Measurements from ENCODE around the gene CRIP2.

- TF ChIP-seq POLR2A (IDR thresholded peaks at IDR 0.05) (no peak), POLR2AphosphoS5 (IDR thresholded peaks at IDR 0.05) (no peak), CTCF (IDR thresholded peaks at IDR 0.05) (no peak)
Measured at GRCh38 chr14:105445901-105446845, 28.4 kb upstream of the CRIP2 start.
